ENCODE data around the gene RPL36AL.

- TF ChIP-seq POLR2A (IDR thresholded peaks at IDR 0.05; ENCODE audit: low read length) (no peak), GATA1 (IDR thresholded peaks at IDR 0.05; ENCODE audit: low read depth, low read length) (no peak)
Observed at GRCh38 chr14:49623941-49624839, 3.8 kb upstream of the RPL36AL start.

All from erythroblast (primary cell).